GM19324 (cell line): ENCODE data around the gene CDC42.

Experiments used
- ATAC-seq: cut with Tn5 transposase; IDR thresholded peaks from one replicate; pipeline ENCODE4 v1.9.1; 2021; ENCODE audit warnings: mild to moderate bottlenecking, moderate library complexity; ENCODE audit not compliant: unreplicated experiment, low FRiP score

CDC42 gene

DNA sequence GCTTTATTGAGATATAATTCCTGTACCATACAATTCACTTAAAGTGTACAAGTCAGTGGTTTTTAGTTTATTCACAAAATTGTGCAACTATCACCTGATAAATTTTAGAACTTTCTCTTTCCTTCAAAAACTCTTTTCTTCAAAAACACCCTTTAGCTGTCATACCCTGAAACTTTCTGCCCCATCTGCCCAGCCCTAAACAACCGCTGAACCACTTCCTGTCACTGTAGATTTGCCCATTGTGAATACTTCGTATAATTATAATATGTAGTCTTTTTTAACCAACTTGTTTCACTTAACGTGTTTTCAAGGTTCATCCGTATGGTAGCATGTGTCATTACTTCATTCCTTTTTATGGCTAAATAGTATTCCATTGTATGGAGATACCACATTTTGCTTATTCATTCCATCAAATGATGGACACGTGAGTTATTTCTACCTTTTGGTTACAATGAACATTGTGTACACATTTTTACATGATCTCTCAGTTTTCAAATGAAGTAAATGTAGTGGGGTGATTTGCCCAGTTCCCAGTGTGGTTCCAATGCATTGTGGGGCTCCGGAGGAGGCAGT, 52.4 kb downstream of the CDC42 start:
- ATAC-seq = no peak

DNA sequence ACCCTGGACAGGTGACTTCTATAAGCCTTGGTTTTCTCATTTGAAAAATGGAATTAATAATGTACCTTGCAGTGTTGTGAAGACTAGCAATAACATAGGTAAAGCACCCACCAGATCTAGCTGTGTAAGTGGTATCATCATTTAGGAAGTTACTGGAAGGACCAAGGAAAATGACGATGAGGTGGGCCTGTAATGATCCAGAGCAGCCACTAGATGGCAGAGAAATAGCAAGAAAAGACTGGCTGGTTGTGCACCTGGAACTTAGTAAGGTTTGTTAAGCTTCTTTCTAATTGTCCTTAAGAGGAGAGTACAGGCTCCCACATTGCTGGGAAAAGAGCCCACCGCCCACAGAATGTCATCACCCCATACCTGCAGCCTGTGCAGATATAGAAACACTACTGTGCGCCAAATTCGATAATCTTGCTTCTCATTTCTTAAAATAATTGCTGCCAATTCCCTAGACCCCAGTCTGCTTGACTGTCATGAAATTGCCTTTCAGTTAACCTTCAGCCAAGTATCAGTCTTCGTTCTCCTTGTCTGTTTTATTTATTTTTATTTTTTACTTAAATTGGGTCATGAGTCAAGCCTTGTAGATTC, 53.2 kb downstream of the CDC42 start:
- no peak for ATAC-seq

DNA sequence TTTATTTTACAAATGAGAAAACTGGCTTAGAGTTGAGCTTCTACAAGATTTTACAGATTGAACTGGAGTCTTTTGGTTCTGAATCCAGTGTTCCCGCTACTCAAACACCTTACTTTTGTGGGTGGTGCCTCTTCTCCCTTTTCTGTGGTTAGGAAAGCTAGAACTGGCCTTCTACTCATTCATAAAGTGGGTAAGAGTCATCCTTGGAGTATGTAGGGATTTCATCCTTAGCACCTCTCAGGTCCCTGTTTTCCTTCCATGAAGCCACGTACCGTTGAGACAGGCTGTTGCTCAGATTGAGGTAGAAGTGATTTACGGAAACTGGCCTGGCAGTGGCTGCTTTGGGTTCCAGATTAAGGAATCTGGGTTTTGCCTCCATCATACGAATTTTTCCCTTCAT, 54.6 kb downstream of the CDC42 start:
- no peak for ATAC-seq

DNA sequence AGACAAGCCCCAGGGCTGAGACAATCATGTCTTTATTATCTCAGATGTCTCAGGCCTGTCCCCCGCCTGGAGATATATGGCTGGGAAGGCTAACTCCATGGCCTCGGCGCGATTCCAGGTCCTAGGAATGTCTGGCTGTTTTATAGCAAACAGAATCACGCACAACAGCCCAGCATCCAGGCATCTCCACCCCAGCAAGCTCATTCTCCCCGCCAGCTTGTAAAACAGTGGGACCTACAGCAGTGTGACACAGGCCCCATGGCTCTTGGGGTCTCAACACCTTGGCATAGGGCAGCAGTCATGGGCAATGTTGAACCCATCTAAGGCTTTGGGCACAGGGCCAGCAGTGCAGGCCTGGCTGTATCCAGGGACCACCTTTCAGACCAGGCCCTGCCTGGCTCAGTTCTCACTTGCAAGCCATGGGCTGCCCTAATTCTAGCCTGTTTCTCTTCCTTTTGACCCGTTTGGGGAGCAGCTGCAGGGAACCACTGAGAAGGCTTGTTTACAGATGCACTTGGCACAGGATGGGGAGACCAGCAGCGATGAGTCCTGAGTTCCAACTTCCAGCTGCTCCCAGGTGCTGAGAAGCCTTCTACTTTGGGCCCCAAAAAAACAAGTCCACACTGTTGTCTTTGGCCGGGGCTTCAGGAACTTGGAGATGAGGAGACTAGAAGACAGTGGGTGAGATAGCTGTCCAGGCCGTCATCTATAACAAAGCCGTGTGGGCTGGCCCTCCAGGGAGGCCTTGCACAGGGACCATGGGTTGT, 56.0 kb downstream of the CDC42 start:
- ATAC-seq = no peak

DNA sequence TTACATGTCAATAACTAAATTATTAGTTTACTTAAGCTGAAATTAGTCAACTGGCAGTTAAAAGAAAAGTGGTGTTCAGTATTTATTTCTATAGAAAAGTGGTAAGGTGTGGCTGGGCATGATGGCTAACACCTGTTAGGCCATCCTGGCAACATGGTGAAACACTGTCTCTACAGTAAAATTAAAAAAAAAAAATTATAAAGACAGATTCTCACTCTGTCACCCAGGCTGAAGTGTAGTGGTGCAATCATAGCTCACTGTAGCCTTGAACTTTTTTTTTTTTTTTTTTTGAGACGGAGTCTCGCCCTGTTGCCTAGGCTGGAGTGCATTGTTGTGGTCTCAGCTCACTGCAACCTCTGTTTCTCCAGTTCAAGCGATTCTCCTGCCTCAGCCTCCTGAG, 57.5 kb downstream of the CDC42 start:
- ATAC-seq = no peak

DNA sequence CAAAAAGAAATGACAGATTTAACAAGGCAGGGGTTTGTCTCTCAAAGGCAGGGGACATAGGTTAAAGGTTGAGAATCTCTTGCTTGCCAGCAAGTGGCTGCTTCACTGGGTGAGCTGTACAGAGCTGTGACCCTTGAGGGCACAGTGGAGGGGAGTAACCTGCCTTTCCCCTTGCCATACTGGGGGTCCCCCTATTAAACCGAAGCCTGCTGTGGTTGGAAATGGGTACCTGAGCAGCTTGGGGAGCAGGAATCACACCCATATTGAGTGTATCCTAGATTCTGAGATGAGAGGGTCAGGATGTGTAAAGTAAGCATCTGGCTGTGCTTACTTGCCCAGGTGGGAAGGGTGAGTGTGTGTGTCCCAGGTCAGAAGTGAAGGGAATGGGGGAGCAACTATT, 58.6 kb downstream of the CDC42 start:
- no peak for ATAC-seq

DNA sequence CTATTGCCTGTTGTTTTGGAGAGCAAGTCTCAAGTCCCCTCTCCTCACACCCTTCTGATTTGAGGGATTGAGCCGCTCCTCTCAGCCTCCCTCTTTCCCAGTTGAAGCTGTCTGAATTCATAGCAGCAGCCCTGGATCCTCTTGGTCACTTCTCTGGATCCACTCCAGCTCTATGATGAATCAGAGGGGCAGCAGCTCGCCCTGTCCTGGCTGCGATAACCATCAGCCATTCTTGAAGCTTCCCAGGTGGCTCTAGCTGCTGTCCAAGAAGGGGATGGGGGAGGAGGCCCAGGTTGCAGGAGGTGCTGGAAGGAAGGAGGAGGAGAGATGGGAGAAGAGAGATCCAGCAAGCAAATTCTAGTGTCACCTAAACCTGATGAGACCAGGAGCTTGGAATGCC, 59.1 kb downstream of the CDC42 start:
- no peak for ATAC-seq

DNA sequence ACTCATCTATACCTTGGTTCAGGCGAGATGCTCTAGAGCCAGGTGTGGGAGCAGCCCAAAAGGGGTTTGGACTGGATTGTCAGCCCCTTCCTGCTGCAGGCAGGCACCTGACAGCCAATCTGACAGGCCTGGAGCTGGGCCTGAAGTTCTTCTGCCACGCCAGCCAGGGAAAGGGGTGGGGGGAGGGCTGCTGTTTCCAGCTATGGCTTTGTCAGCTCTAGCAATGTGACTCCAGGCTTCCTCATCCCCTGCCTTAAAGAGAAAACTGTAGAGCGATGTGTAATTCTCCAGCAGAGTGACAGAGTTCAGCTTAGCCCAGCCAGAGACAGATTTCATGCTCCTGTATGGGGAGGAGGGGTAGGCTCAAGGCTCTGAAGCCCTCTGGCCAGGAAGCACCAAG, 60.0 kb downstream of the CDC42 start:
- ATAC-seq = no peak

DNA sequence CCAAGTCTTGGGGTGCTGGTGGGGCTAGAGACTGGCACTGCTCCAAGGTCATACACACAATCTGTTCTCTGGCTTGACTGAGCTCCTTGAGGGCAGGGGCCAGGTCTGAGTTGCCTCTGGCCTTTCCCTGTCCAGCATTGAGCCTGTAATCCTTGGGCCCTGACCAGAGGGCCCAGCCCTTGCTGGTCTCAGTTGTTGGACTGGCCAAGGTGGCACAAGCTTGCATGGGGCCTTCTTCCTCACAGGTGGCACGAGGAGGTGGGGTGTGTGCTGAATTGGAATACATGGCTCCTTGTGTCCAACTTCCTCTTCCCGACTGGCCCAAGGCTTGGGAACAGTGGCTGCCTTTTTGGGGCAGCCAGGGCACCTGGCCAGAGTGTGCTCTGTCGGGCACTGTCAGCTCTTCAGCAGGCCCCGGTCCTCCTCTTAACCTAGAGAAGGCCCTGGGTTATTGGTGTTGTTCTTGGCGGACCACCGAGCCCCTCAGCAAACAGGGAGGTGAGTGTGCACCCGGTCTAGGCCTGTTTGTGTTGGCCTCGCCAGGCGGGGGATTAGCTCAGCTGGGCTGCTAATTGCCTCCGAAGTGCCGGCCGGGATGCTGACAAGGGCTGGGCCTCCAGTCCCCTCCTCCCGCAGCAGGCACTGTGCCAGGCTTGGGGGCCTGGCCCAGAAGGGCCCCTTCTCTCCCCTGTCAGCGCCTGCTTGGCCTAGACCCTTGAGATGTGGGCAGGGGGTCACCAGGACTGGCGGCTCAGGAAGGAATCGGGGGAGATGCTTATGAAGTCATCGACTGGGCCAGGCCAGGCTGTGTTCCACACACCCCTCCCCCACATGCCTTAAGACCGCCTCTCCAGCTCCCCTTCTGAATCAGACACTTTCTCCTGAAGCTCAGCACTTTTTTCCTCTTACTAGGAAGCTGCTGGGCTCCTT, 61.8 kb downstream of the CDC42 start:
- no peak for ATAC-seq

DNA sequence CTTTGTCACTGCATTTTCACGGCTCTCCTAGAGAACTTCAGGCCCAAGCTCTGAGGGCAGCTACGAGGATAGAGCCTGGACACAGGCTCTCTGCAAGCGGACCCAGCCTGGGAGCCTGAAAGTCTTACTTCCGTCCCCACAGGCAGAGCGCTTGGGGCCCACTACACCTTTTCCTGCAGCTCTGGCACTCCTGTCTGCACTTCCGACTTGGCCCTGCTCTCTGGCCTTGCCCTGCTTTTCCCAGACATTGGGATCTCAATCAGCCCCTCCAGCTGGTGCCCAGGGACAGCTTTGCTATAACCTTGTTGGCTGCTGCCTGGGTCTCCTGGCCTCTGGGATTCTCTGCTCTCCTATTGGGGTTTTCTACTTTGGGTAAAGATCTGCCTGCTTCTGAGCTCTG, 62.8 kb downstream of the CDC42 start:
- no peak for ATAC-seq

DNA sequence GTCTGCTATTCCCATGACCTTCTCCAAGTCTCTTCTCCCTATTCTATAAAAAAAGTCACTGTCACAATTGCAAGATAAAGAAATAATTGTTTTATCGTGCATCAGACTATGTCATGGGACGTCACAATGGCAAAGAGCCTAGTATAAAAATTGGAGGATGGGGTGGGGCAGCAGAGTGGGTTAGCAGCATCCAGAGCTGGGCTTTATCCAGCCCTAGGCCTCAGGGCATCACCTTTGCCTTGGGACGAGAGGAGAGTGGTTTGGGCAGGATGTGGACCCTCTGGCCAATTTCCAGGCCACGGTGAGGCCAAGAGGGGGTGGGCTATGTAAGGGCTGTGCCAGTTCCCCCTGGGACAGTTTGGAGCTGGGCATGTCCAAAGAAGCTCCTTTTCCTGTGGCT, 64.7 kb downstream of the CDC42 start:
- no peak for ATAC-seq

DNA sequence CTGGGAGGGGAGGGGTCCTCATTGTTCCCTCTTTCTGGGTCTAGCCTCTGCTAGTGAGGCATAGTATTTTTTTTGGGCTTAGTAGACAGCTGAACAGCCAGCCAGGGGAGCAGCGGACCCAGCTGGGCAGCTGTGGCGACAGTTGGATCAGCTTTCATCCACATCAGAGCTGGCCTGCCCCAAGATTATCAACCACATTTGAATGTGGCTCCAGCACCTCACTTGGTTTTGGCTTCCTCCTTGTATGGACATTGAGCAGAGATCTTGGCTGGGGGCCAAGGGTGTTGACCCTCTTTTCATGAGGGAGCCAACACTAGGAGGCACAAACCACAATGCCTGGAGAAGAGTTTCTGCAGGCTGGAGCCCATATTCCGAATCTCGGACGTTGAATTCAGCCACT, 65.3 kb downstream of the CDC42 start:
- ATAC-seq = no peak

DNA sequence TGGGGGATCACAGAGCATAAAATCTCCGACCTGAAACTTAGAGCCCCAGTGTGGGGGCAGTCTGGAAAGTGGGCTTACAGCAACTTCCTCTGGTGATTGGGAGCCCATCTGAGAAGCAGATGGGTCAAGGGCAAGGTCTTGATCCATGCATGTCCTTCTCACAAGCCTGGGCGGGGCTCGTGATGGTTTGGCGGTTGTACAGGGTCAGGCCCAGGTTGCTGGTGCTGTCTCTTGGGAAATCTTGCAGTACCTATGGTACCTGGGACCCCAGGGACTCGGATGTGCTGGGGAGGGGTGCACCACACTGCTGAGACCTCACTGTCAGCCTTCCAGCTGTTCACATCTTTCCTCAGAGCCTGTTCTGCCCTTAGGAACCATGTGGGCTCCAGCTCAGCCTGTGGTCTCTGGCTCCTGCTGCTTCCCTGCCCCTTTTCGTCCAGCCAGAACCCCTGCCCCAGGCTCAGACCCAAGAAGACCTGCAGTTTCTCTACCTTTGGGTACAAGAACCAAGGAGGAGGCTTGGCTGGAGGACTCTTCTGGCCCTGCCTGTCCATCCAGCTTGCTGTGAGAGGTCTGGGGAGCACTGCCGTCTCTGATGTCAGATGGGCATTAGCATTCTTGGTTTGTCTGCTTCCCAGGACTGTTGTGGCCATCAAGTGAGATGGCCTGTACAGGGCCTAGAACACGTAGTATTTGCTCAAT, 65.9 kb downstream of the CDC42 start:
- no peak for ATAC-seq

DNA sequence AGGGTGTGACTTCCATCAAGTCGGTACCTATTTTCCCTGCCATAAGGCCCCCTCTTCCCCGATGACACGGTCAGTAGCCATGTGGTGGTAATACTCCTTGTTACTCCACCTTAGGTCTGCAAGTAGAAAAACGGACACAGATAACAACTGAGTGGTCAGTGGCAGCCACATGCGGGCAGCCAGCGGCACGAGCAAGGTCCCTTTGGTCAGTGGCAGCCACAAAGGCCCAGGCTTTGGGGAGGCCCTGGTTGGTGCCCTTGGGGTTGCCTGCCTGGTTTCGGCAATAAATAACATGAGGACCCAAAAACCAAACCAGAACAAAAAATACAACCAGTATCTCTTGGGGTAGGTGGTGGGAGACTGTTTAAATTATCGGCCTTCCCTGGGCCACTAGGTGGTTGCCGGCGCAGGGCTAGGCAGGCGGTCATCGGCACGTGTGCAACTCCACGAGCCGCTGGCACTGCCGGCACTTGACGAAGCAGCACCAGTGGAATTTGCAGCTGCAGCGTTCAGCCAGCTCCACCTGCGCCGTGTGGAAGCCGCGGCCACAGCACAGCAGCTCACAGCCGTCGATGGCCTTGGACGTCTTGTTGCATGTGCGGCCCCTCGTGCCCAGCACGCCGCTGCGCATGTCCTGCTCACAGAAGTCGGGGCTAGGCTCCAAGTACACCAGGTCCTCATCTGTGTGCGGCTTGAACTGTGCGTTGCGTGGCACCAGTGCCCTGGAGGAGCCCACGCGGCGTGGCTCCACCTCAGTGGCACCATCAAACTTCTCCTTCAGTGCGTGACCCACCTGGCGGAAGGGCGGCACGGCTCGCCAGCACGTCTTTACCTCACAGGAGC, 67.3 kb downstream of the CDC42 start:
- ATAC-seq = no peak

DNA sequence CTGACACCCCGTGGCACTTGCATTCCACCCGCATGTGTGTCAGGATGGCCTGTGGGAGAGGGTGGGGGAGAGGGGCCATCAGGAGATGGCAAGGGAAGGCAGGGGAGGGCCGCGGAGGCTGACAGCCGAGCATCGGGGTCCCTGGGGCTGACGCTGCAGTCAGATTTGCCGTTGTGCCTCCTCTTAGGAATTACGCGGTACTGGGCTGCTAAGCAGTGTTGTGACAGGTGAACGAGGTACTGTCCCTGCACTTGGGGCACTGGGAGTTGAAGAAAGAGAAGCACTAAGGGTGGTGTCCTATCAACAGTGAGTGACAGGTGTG, 67.9 kb downstream of the CDC42 start:
- ATAC-seq = no peak

DNA sequence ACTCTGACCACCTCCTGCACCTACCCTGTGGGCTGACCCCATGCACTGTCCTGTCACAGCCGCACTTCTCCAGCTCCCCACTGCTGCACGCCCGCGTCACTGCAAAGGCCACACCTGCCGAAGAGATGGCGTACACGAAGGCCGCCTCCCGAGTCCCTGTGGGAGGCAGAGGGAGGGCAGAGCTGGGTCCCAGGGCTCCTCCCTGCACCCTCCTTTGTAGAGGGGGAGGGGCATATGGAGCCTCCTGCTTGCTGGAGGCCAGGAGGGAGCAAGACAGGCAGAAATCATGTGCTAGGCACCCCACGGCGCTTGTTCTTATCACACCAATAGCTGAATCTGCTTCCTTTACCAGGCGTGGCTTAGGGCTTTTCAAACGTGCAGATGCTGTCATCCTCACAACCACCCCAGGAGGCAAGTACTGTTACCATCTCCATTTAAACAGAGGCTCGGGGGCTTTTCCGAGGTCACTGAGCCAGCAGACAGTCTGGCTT, 69.0 kb downstream of the CDC42 start:
- ATAC-seq = no peak

DNA sequence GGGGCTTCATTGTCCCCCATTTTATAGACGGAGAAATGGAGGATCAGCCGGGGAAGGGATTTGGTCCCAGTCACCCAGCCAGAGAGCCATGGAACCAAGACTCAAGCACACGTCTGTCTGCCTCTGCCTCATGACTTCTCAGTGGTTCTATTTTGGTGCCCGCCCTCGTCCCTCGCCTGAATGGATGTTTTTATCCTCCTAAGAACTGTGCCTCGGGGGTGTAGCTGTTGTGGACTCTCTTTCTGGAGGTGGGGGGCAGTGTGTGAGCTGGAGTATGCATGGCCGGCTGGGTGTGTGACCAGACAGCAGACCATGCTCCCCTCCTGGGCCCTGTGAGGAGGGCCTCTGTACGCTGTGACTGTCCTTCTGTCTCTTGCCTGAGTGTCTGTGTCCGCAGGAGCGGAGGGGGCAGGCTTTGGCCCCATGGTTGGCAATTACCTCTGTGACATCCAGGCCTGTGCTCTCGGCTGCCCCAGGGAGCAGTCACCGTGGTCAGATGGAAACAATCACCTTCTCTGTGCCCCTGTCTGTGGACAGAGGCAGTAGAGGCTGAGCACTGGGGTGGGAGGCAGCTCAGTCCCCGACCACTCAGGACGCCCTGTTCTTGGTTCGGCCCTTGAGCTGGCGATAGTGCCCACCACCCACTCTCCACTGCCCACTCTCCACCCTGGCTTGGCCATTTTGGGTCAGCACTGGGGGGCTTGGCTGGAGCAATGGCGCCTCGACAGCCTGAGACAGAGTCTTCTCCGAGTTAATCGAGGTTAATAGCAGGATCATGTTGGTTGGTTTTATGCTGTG, 70.0 kb downstream of the CDC42 start:
- ATAC-seq = no peak

DNA sequence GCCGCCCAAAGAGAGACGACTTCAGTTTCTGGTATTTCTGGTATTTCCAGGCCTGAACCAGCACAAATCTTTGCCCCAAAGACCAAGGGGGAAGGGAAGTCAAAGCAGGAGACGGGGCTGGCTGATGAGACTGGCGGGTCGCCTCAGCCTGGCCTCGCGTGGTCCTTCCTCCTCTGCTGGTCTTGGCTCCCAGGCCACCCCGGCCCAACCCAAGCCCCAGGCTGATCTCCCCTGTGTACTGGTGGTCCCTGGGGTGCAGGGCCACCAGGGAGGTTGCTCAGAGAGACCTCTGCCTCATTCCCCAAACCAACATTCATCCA, 70.5 kb downstream of the CDC42 start:
- ATAC-seq = no peak

DNA sequence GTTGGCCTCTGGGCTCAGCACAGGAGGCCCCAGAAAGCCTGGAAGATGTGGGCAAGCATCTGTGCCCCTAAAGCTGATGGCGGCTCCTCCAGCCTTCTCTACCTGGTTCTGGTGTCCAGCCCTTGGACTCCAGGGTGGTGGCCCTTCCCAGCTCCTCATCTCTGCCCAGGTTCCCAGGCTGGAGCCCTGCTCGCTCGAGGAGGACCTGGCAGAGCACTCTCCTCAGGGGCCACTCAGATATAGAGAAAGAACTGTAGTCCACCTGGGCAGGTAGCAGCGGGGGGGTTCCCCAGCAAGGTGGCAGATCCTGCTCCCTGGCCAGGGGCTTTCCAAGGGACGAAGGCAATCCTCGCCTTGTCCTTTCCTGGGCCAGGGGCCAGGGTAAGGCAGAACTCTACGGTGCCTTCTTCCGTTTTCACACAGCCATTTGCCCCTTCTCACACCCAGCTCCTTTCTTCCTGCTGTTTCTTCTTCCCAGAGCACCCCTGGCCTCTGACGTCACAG, 71.4 kb downstream of the CDC42 start:
- no peak for ATAC-seq
